Umbilical cord (tissue), 2 donors: ENCODE results near the gene IL3RA. TPM values are rescaled to one million over a fixed set of nuclear protein-coding genes. Genes with fewer than 3 reads are reported as not detected.
"Not testable (repeated sequence)": the region's sequence is repeated elsewhere in the genome, so short reads cannot be mapped to it uniquely, and the experiment has no call there.

ENCODE experiments used
- DNase-seq: peaks from one replicate; pipeline ENCODE4 v3.0.0-alpha.2; 2015; ENCODE audit warnings: low spot score
- total RNA-seq: library from RNA; depleted of rRNA; stranded (reverse); fragments of >200 nt; gene quantifications from one replicate; pipeline ENCODE4 v1.2.3, GENCODE V29; 2014; ENCODE audit warnings: low replicate concordance; ENCODE audit not compliant: insufficient read depth

The IL3RA gene
- 4.1 TPM for total RNA-seq

DNA sequence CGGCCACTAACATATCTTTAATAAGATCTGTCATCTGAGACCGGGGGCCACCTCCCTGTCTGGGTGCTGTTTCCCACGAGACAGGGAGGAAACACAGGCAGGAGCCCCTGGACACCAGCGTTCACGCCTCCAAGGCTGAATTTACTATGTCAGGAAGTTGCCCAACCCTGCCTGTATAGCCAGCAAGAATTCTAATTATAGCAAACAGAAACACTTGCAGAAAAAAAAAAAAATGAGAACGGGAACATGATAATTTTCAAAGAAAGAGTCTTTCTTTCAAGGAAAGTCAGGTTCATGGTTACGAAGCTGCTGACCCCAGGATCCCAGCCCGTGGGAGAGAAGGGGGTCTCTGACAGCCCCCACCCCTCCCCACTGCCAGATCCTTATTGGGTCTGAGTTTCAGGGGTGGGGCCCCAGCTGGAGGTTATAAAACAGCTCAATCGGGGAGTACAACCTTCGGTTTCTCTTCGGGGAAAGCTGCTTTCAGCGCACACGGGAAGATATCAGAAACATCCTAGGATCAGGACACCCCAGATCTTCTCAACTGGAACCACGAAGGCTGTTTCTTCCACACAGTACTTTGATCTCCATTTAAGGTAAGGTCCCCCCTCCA lies at the start of gene IL3RA:
Gene IL3RA, plus strand, starts transcription at position 455 of the 613 bp plus-strand sequence. CDS start 4,981 bp downstream, outside the sequence.
- DNase-seq: peak; percentile 39

DNA sequence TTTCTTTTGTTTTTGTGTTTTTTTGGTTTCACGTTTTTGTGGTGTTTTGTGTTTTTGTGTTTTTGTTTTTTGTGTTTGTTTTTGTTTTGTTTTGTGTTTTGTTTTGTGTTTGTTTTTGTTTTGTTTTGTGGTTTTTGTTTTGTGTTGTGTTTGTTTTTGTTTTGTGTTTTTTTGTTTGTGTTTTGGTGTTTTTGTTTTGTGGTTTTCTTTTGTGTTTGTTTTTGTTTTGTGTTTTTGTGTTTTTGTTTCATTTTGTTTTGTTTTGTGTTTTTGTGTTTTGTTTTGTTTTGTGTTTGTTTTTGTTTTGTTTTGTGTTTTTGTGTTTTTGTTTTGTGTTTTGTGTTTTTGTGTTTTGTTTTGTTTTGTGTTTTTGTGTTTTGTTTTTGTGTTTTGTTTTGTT lies 47.0 kb upstream of the IL3RA start:
- DNase-seq: no peak

DNA sequence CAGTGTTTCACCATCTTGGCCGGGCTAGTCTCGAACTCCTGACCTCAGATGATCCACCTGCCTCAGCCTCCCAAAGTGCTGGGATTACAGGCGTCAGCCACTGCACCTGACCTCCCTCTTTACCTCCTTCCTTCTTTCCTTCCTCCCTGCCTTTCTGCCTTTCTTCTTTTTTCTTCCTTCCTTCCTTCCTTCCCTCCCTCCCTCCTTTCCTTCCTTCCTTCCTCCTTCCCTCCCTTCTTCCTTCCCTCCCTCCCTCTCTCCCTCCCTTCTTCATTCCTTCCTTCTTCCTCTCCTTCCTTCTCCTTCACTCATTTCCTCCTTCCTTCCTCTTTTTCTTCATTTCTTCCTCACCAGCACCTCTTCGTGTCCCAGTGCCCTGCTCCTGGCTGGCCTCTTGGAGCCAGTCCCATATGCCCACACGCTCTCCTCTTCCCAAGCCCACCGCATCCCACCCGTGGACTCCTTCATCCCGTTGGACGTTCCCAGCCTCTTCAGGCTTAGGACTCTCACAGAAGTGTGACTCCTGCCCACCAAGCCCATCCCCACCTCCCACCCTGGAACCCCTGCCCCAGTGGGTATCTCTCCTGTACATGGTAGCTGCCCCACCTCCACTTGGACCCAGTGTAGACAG lies 45.4 kb upstream of the IL3RA start:
- DNase-seq: no peak

DNA sequence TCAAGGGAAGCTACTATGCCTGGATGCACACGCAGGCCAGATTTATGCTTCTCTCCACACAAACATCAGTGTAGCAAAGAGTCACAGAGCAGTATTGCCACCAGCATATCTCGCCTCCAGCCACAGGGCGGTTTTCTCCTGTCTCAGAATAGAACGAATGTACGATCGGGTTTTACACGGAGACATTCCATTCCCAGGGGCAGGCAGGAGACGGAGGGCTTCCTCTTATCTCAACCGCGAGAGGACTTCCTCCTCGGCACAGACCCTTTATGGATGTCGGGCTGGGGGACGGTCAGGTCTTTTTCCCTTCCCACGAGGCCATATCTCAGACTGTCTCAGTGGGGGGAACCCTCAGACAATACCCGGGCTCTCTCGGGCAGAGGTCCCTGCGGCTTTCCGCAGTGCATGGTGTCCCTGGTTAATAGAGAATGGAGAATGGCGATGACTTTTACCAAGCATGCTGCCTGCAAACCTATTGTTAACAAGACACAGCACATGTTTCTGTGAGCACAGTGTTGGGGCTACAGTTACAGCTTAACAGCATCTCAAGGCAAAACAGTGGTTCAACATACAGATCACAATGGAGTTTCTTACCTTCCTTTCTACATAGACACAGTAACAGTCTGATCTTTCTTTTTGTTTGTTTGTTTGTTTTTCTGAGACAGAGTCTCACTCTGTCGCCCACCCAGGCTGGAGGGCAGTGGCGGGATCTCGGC lies 43.9 kb upstream of the IL3RA start:
- DNase-seq: no peak

DNA sequence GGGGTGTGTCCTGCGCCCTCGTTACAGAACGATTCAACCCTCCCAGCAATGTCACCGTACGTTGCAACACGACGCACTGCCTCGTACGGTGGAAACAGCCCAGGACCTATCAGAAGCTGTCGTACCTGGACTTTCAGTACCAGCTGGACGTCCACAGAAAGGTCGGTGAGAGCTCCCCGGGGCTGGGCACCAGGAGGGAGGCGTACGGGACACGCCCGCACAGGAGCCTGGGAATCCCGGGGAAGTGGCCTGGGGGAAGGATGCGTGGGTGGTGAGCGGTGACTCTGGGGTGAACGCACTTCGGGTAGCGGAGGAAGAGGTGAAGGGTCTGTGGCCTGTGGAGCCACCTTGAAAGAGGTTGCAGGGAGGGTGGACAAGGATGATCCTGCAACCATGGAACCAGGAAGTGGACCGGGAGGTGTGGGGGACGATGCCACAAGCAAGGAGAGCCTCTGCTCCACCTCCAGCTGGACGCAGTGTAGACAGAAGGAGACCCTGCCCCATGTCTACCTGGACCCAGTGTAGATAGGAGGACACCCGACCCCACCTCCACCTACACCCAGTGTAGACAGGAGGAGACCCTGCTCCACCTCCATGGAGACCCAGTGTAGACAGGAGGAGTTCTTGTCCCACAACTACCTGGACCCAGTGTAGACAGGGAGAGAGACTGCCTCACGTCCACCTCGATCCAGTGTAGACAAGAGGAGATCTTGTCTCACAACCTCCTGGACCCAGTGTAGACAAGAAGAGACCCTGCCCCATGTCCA lies 42.1 kb upstream of the IL3RA start:
- DNase-seq: no peak

DNA sequence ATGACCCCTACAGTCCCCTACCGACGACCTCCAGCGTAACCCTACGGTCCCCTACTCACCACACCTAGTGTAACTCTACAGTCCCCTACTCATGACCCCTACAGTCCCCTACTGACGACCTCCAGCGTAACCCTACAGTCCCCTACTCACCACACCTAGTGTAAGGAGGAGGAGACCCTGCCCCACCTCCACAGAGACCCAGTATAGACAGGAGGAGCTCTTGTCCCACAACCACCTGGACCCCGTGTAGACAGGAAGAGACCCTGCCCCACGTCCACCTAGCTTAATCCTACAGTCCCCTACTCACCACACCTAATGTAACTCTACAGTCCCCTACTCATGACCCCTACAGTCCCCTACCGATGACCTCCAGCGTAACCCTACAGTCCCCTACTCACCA lies 41.0 kb upstream of the IL3RA start:
- DNase-seq: no peak

DNA sequence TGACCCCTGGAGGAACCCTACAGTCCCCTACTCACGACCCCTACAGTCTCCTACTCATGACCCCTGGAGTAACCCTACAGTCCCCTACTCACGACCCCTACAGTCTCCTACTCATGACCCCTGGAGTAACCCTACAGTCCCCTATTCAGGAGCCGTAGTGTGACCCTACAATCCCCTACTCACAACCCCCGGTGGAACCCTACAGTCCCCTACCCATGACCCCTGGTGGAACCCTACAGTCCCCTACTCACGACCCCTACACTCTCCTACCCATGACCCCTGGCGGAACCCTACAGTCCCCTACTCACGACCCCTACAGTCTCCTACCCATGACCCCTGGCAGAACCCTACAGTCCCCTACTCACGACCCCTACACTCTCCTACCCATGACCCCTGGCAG lies 39.0 kb upstream of the IL3RA start:
- not testable (repeated sequence) for DNase-seq

DNA sequence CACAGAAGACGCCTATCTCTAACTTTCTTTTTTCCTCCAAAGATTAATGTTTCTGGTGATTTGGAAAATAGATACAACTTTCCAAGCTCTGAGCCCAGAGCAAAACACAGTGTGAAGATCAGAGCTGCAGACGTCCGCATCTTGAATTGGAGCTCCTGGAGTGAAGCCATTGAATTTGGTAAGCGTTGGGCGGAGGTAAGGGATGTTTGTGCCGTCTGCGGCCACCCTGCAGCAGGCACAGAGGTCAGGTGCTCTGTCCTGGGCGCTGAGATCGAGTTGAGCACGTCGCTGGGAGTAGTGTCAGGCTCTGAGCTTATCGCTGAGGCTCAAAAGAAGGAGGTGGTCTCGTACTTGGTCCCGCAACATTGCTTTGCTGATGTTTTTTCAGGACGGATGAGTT lies 36.1 kb upstream of the IL3RA start:
- DNase-seq: no peak

DNA sequence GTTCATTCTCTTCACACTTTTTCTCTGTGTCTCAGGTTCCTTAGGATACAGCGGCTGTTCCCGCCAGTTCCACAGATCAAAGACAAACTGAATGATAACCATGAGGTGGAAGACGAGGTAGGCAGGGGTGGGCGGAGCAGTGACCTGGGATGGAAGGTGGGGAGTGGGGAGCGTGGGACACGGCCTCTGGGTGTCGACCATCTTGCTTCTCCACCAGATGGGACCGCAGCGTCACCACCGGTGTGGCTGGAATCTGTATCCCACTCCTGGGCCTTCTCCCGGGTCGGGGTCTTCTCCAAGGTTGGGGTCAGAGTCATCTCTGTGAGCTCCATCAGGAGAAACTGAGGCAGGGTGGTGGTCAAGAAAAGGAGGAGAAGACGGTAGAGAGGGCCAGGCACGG lies 31.2 kb upstream of the IL3RA start:
- DNase-seq: no peak

DNA sequence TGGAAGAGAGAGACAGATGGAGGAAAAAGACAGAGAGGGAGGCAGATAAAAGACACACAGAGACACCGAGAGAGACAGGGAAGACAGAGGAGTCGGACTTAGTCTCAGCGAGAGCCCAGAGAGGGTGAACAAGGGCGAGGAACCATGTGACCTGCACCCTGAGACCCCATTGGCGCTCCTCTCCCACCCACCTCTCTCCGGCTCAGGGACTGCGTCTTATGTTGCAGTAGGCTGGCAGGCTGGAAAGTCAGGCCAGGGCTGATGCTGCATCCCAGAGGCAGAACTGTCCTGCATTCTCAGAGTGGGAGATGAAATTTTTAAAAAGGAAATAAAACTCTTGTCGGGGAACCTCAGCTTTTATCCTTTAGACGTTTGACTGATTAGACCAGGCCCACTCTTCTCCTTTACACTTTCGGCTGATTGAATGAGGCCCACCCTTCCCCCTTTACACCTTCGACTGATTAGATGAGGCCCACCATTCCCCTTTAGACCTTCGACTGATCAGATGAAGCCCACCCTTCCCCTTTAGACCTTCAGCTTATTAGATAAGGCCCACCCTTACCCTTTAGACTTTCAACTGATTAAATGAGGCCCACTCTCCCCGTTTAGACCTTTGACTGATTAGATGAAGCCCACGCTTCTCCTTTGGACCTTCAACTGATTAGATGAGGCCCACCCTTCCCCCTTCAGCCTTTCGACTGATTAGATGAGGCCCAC lies 29.5 kb upstream of the IL3RA start:
- DNase-seq: no peak

DNA sequence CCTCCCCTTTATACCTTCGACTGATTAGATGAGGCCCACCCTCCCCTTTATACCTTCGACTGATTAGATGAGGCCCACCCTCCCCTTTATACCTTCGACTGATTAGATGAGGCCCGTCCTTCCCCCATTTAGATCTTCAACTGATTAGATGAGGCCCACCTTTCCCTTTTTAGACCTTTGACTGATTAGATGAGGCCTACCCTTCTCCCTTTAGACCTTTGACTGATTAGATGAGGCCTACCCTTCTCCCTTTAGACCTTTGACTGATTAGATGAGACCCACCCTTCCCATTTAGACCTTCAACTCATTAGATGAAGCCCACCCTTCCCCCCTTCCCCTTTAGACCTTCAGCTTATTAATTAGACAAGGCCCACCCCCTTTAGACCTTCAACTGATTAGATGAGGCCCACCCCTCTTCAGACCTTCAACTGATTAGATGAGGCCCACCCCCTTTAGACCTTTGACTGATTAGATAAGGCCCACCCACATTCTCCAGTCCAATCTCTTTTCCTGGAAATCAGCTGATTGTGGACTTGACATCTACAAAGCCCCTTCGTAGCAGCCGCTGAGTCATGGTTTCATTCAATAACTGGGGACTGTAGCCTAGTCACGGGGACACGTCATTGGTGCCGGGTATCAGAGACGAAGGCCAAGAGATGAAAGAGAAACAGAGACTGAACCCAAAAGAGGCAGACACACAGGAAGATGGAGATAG lies 28.8 kb upstream of the IL3RA start:
- DNase-seq: no peak

DNA sequence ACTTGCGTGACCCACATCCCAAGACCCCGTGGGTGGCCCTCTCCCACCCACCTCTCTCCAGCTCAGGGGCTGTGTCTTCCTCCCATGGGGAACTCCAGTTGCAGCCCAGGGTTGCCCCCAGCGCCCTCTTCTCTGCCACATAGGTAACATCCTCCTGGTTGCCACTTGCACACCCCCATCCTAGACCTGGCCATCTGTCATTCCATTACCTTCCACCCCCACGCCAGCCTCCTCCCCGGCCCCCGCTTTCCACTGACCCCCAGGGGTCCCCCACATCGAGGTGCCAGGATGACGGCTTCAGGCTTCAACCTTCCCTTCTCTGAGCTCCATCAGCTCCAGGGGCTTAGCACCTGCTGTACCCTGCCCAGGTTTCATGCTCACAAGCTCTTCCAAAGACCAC lies 28.1 kb upstream of the IL3RA start:
- DNase-seq: no peak

DNA sequence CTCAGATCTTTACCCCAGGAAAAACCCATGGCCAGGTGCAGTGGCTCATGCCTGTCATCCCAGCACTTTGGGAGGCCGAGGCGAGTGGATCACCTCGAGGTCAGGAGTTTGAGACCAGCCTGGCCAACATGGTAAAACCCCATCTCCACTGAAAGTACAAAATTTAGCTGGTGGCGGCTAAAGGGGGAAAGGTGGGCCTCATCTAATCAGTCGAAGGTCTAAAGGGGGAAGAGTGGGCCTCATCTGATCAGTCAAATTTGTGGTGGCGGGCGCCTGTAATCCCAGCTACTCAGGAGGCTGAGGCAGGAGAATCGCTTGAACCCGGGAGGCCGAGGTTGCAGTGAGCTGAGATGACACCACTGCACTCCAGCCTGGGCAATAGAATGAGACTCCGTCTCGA lies 27.7 kb upstream of the IL3RA start:
- DNase-seq: not testable (repeated sequence)

DNA sequence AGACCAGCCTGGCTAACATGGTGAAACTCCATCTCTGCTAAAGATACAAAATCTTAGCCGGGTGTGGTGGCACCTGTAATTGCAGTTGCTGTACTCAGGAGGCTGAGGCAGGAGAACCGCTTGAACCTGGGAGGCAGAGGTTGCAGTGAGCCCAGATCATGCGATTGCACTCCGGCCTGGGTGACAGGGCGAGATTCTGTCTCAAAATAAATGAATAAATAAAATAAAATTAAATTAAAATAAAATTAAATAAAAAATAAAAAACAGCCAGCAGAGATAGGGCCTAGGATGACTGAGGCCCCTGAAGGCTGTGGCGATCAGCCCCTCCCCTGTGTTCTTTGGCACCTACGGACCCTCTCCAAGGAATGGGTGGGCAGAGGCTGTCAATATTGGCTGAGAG lies 22.8 kb upstream of the IL3RA start:
- DNase-seq: no peak

DNA sequence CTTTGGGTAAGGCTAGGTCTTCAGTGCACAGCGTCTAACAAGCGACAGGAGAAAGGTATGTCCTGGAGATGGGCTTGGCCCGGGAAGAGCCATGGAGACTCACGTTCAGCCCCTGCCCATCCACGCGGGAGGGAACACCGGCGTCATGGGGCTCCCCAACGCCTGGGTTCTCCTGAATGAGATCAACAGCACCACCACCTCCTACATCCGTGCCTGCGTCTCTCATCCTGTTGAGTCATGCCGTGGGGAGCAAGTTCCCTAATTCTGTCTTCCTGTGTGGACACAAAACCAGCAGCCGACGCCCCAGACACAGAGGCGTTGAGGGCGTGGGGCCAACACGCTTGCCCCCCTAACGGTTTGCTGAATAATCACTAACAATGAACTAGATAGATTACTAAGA lies 20.1 kb upstream of the IL3RA start:
- no peak for DNase-seq

DNA sequence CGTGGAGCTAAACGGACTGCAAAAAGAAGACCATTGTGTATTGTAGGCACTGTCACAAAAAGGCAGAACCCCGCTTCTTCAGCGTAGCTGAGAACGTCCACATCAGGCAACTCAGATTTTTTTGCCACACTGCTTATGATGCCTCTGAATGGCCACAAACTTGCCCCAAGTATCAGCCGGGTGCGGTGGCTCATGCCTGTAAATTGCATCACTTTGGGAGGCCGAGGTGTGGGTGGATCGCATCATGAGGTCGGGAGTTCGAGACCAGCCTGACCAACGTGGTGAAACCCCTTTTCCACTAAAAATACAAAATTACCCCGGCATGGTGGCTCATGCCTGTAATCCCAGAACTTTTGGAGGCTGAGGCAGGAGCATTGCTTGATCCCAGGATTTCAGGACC lies 14.9 kb upstream of the IL3RA start:
- DNase-seq: no peak

DNA sequence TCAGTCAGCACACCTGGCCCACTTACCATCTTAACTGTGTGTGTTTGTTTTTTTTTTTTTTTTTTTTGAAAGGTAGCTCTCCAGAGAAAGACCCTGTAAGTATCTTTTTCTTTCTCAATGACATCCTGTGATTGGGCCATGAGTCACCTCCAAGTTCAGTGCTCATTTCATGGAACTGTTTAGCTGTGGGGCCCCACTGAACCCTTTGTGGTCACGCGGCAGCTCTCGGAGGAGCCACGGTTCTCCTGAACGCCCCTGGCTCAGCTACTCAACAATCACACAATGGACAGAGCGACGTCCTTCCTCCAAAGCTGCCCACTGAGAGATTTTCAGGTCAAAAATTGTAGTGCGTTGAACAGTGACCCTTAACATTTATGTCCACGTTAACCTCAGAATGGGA lies 14.2 kb upstream of the IL3RA start:
- DNase-seq: no peak

DNA sequence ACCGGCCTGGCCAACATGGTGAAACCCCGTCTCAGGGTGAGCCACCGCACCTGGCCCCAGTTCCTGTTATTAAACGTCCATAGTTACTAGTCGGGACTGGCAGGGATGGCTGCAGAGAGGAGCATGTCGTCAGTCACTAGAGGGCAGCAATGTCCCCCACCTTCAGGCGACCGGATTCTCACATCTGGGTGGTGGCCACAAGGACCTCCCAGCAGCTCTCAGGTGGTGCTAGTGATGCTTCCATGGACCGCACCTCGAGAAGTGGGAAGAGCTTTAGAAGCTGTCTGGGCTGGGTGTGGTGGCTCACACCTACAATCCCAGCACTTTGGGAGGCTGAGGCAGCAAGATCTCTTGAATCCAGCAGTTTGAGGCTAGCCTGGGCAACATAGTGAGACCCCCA lies 13.3 kb upstream of the IL3RA start:
- DNase-seq: no peak

DNA sequence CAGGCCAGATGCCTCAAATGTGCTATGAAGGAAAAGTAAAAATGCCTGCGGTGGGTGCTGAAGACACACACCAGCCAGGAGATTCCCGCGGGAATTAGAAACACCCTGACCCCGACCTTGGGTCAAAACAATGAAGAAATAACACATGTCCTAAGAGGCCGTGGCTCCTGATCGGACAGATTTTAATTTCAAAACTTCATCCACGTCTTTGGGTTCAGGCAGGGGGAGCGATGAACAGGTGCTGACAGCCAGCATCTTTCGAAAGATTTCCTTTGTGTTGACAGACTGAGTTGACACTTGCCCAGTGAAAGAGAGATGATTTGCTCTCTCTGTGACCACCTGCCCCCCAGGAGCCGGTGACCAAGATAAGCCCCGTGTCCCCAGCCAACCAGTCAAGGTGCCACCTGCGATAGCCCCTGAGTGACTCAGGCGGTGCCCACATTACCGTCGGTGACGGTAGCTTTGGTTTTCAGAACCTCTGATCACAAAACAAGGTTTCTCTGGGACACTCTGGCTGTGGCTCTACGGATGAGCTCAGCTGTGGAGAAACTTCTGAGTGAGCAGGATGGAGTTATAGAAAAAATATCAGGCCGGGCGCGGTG lies 11.0 kb upstream of the IL3RA start:
- no peak for DNase-seq

DNA sequence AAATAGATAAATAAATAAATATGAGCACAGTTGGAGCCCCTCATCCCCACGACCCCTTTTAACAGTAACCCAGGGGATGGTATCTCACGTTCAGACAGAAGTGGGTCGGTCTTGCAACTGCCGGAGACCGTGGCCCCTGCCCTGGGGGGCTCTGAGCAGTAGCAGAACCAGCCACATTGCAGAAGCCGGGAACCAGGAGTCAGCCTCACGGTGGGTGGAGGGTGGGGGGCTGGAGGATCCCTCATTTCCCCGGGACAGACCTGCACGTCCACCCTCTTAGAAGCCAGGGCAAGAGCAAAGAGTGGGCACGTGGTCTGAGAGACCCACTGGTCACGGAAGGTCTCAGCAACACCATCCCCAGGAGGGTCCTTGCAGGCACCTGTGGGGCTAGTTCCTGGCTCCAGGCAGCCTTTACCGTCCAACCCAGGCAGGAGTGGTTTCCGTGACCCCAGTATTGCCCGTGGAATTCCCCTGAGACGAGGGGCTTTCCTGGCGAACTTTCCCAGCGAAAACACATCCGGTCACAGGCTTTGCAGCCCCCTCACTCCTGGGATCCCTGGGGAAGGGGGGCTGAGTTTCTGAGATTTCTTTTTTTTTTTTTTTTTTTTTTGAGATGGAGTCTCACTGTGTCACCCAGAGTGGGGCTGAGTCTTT lies 8.8 kb upstream of the IL3RA start:
- DNase-seq: no peak
